Measurements from ENCODE around the gene ZNF800. TPM values are rescaled to one million over a fixed set of nuclear protein-coding genes. Genes with fewer than 3 reads are reported as not detected.
A peak's percentile ranks its signal among the peaks of the same experiment; 100 is the strongest.

Gene ZNF800
- polyA plus RNA-seq (2012; ENCODE audit: insufficient read length, low read depth), result 9.0 TPM

- TF ChIP-seq TAF1 (IDR thresholded peaks at IDR 0.05; ENCODE audit: borderline replicate concordance, insufficient read depth, low read length), result peak; percentile 97
- TF ChIP-seq, protein P1, sequence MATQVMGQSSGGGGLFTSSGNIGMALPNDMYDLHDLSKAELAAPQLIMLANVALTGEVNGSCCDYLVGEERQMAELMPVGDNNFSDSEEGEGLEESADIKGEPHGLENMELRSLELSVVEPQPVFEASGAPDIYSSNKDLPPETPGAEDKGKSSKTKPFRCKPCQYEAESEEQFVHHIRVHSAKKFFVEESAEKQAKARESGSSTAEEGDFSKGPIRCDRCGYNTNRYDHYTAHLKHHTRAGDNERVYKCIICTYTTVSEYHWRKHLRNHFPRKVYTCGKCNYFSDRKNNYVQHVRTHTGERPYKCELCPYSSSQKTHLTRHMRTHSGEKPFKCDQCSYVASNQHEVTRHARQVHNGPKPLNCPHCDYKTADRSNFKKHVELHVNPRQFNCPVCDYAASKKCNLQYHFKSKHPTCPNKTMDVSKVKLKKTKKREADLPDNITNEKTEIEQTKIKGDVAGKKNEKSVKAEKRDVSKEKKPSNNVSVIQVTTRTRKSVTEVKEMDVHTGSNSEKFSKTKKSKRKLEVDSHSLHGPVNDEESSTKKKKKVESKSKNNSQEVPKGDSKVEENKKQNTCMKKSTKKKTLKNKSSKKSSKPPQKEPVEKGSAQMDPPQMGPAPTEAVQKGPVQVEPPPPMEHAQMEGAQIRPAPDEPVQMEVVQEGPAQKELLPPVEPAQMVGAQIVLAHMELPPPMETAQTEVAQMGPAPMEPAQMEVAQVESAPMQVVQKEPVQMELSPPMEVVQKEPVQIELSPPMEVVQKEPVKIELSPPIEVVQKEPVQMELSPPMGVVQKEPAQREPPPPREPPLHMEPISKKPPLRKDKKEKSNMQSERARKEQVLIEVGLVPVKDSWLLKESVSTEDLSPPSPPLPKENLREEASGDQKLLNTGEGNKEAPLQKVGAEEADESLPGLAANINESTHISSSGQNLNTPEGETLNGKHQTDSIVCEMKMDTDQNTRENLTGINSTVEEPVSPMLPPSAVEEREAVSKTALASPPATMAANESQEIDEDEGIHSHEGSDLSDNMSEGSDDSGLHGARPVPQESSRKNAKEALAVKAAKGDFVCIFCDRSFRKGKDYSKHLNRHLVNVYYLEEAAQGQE (IDR thresholded peaks at IDR 0.05; ENCODE audit: insufficient read depth in 1 of 2, low read depth in 2 of 2, low read length in 2 of 2), result peak in 1 of 2 experiments; percentile 64; a peak in 2 of 4 replicates
- TF ChIP-seq SIN3A (IDR thresholded peaks at IDR 0.05; ENCODE audit: borderline replicate concordance, insufficient read depth, low read length), result no peak; the same call in 1 of the 2 replicates
- peak; percentile 97 for TF ChIP-seq POLR2AphosphoS5 (IDR thresholded peaks at IDR 0.05; ENCODE audit: low read depth, low read length)
- peak; percentile 85 for TF ChIP-seq FOXP2 (optimal IDR thresholded peaks at IDR 0.05; ENCODE audit: borderline replicate concordance, extremely low read depth, extremely low read length, insufficient read depth)
Measured at GRCh38 chr7:127392566-127393367, at the start of gene ZNF800. ZNF800 (minus strand) TSS chr7:127392708; CDS start chr7:127391557, 1,151 bp downstream.

DNA sequence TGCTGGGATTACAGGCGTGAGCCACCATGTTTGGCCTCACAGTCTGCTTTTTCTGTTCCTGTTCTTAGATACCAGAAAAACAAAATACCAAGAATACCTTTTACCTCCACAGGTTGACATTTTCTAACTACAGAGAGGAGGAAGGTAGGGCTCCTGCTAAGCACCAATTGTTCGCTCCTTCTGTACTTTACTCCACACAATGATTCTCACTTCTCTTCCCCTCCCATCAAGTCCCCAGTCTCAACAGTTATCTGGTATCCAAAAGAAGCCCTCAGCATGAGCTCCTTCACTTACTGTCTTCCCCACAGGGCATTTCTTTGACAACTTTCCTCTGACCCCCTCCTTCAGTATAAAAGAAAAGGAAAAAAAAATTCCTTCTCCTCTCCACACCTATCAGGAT, 47.7 kb upstream of the ZNF800 start:
- TF ChIP-seq FOXP2 (optimal IDR thresholded peaks at IDR 0.05; ENCODE audit: borderline replicate concordance, extremely low read depth, extremely low read length, insufficient read depth), result no peak
- no peak for TF ChIP-seq SIN3A (IDR thresholded peaks at IDR 0.05; ENCODE audit: borderline replicate concordance, insufficient read depth, low read length)
- TF ChIP-seq POLR2AphosphoS5 (IDR thresholded peaks at IDR 0.05; ENCODE audit: low read depth, low read length), result no peak
- no peak for TF ChIP-seq TAF1 (IDR thresholded peaks at IDR 0.05; ENCODE audit: borderline replicate concordance, insufficient read depth, low read length)
- TF ChIP-seq, protein P1 (IDR thresholded peaks at IDR 0.05; ENCODE audit: insufficient read depth in 1 of 2, low read depth in 2 of 2, low read length in 2 of 2), result no peak

DNA sequence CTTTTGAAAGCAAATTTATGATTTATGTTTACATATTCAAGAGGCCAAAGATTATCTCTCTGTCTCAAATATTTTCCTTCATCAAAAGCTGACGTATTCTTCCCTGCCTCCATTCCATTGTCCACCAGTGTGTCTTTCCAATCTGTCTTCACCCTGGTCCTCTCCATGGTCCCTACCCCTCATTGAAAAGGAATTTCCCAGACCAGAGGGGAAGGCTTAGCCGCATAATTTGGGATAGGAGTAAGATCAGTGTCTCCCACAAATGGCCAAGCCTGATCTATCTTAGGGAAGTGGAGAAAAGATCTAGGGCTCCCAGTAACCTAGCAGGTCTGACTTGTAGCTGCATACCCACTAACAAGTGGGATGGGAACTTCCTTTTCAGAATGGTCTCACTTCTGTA, 46.3 kb upstream of the ZNF800 start:
- TF ChIP-seq TAF1 (IDR thresholded peaks at IDR 0.05; ENCODE audit: borderline replicate concordance, insufficient read depth, low read length), result no peak
- TF ChIP-seq FOXP2 (optimal IDR thresholded peaks at IDR 0.05; ENCODE audit: borderline replicate concordance, extremely low read depth, extremely low read length, insufficient read depth), result no peak
- no peak for TF ChIP-seq POLR2AphosphoS5 (IDR thresholded peaks at IDR 0.05; ENCODE audit: low read depth, low read length)
- TF ChIP-seq, protein P1 (IDR thresholded peaks at IDR 0.05; ENCODE audit: insufficient read depth in 1 of 2, low read depth in 2 of 2, low read length in 2 of 2), result no peak
- TF ChIP-seq SIN3A (IDR thresholded peaks at IDR 0.05; ENCODE audit: borderline replicate concordance, insufficient read depth, low read length), result no peak

- no peak for TF ChIP-seq FOXP2 (optimal IDR thresholded peaks at IDR 0.05; ENCODE audit: borderline replicate concordance, extremely low read depth, extremely low read length, insufficient read depth)
- TF ChIP-seq TAF1 (IDR thresholded peaks at IDR 0.05; ENCODE audit: borderline replicate concordance, insufficient read depth, low read length), result no peak
- no peak for TF ChIP-seq SIN3A (IDR thresholded peaks at IDR 0.05; ENCODE audit: borderline replicate concordance, insufficient read depth, low read length)
- no peak for TF ChIP-seq POLR2AphosphoS5 (IDR thresholded peaks at IDR 0.05; ENCODE audit: low read depth, low read length)
- TF ChIP-seq, protein P1 (IDR thresholded peaks at IDR 0.05; ENCODE audit: insufficient read depth in 1 of 2, low read depth in 2 of 2, low read length in 2 of 2), result no peak
Measured at GRCh38 chr7:127437837-127438236, 45.3 kb upstream of the ZNF800 start.

All from PFSK-1 (cell line).